ENCODE results near the gene DNAJC11.

Gene DNAJC11

DNA sequence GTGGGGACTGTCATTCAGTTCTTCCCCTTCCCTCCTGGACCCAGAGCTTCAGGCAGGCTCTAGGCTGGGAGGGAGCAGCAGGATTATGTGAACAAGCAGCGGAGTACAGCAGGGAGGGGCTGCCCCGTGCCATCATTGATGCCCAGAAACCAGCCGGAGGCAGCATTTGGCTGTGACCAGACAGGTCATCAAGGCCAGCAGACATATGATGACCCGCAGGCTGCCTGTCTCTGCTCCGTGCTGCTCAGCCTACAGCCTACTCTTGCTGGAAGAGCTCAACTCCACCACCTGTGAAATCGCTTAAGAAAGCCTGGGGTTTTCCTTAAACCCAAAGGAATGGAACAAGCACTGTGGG is 103.9 kb downstream of the DNAJC11 start:
- no peak for DNase-seq

GRCh38 chr1:6596886-6597776 is 104.5 kb downstream of the DNAJC11 start:
- no peak for DNase-seq

DNA sequence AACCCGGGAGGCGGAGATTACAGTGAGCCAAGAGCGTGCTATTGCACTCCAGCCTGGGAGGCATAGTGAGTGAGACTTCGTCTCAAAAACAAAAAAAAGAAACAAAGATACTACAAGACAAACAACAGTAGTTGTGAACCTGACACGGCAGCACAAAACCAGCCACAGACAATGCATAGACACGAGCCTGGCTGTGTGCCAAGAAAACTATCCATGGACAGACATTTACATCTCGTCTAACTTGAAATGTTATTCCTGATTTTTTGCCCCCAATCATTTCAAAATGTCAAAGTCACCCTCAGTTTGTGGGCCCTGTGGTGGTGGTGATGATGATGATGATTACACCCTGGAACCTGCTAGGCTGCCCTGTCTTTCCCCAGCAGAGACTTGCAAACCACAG is 105.3 kb downstream of the DNAJC11 start:
- no peak for DNase-seq

GRCh38 chr1:6594977-6595740 is 106.5 kb downstream of the DNAJC11 start:
- DNase-seq, result no peak

- DNase-seq, result no peak
Observed at GRCh38 chr1:6593810-6594209, 107.8 kb downstream of the DNAJC11 start.

- peak; percentile 40 for DNase-seq
Observed at GRCh38 chr1:6592865-6593593, 108.6 kb downstream of the DNAJC11 start.

DNA sequence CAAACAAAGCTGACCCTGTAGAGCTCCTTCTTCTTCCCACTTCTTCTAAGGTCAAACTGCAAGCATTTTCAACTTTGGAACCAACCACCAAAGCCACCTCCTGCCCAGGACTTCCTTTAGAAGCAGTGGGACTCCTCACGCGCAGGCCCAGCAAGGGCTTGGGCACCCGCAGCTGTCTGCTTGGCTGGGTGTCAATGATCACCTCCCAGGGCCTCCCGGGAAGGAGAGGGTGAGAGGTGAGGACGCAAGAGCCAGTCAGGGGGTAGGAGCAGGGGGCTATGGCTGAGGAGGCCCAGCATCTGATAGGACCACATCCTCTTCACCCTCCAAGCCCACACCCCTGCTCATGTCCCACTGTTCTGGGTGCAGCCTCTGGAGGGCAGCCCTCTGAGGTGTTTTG is 109.2 kb downstream of the DNAJC11 start:
- DNase-seq, result peak; percentile 40

- DNase-seq, result no peak
Observed at GRCh38 chr1:6591644-6592043, 110.0 kb downstream of the DNAJC11 start.

DNA sequence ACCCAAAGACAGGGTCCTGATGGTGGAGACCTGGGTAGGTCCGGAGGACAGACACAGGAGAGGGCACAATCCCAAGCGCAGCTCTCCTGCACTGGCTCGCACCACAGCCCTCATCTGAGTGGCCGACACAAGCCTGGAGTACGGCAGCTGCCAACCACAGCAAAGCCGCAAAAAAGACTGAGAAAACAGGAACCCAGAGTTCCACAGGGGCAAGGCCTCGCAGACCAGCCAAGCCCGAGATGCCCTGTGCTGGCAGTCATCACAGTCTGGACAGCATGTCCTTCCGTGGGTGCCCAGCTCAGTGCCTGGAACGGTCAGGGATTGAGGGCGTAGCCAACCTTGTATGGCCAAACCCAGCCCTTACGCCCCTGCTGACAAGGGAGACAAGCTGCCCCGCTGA is 110.4 kb downstream of the DNAJC11 start:
- no peak for DNase-seq

DNA sequence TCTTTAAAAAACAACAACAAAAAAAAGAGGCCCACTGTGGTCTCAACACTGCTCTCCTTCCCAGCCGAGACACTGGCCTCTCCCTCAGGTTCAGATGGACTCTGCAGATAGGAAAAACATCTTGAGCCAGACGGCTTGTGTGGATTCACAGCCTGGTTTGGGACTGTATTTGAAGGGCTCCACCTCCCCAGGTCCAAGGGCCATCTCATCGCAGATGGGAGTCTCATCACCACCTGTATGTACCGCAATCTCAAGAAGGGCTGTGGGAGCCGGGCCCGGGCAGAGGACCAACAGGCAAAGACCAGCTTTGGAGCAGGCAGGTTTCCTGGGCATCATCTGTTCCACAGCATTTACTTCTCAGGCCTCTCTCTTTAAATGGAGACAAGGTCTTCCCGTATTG is 111.6 kb downstream of the DNAJC11 start:
- DNase-seq, result no peak

DNA sequence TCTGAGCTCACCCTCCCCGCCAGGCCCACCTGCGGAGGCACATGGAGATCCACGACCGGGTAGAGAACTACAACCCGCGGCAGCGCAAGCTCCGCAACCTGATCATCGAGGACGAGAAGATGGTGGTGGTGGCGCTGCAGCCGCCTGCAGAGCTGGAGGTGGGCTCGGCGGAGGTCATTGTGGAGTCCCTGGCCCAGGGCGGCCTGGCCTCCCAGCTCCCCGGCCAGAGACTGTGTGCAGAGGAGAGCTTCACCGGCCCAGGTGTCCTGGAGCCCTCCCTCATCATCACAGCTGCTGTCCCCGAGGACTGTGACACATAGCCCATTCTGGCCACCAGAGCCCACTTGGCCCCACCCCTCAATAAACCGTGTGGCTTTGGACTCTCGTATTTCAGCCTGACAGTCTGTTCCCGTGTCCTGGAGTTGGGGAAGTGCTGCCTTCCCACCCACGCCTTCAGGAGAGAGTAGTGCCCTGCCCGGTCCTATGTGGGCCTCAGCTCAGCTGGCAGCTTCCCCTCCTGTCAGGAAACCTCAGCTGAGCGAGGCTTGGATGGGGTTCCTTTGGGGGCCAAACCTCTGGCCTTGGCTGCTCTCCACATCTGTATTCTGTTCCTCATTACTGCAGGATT is 112.6 kb downstream of the DNAJC11 start:
- no peak for DNase-seq

GRCh38 chr1:6588128-6588892 is 113.3 kb downstream of the DNAJC11 start:
- DNase-seq, result no peak

GRCh38 chr1:6587261-6588005 is 114.2 kb downstream of the DNAJC11 start:
- no peak for DNase-seq

- DNase-seq, result no peak
Observed at GRCh38 chr1:6586404-6586816, 115.2 kb downstream of the DNAJC11 start.

GRCh38 chr1:6585841-6586240 is 115.8 kb downstream of the DNAJC11 start:
- DNase-seq, result no peak

GRCh38 chr1:6585081-6585722 is 116.4 kb downstream of the DNAJC11 start:
- no peak for DNase-seq
